ENCODE measurements around the gene AXIN1. TPM values are rescaled to one million over a fixed set of nuclear protein-coding genes. Genes with fewer than 3 reads are reported as not detected.

The AXIN1 gene
- total RNA-seq, 1 donor = 35.8 TPM

- H3K9me3 ChIP-seq (ENCODE audit: low read depth, low read length) = no peaks in the 10 kb centered on the region
- no peaks in the 10 kb centered on the region for H3K27me3 ChIP-seq (ENCODE audit: insufficient read depth, low read length)
- H3K4me3 ChIP-seq (ENCODE audit: low read length) = no peak overlapping the region
- no peaks in the 10 kb centered on the region for H3K4me1 ChIP-seq (ENCODE audit: insufficient read depth, low read length)
Measured at GRCh38 chr16:296806-297510, 55.6 kb downstream of the AXIN1 start.

GRCh38 chr16:296276-296675, 56.2 kb downstream of the AXIN1 start:
- Histone ChIP-seq H3K4me1 (ENCODE audit: insufficient read depth, low read length) (no peaks in the 10 kb centered on the region), H3K4me3 (ENCODE audit: low read length) (no peak overlapping the region), H3K9me3 (ENCODE audit: low read depth, low read length) (no peaks in the 10 kb centered on the region), H3K27me3 (ENCODE audit: insufficient read depth, low read length) (no peaks in the 10 kb centered on the region)

GRCh38 chr16:293043-293775, 59.3 kb downstream of the AXIN1 start:
- Histone ChIP-seq H3K27me3 (ENCODE audit: insufficient read depth, low read length) (no peaks in the 10 kb centered on the region), H3K4me1 (ENCODE audit: insufficient read depth, low read length) (no peaks in the 10 kb centered on the region), H3K9me3 (ENCODE audit: low read depth, low read length) (no peaks in the 10 kb centered on the region), H3K4me3 (ENCODE audit: low read length) (no peak overlapping the region)

GRCh38 chr16:291539-291938, 61.0 kb downstream of the AXIN1 start:
- no peaks in the 10 kb centered on the region for H3K9me3 ChIP-seq (ENCODE audit: low read depth, low read length)
- no peak overlapping the region for H3K4me3 ChIP-seq (ENCODE audit: low read length)
- no peaks in the 10 kb centered on the region for H3K4me1 ChIP-seq (ENCODE audit: insufficient read depth, low read length)
- no peaks in the 10 kb centered on the region for H3K27me3 ChIP-seq (ENCODE audit: insufficient read depth, low read length)

- Histone ChIP-seq H3K27me3 (ENCODE audit: insufficient read depth, low read length) (no peaks in the 10 kb centered on the region), H3K4me3 (ENCODE audit: low read length) (no peak overlapping the region), H3K9me3 (ENCODE audit: low read depth, low read length) (no peaks in the 10 kb centered on the region), H3K4me1 (ENCODE audit: insufficient read depth, low read length) (no peaks in the 10 kb centered on the region)
Measured at GRCh38 chr16:290681-291405, 61.7 kb downstream of the AXIN1 start.

GRCh38 chr16:290015-290680, 62.4 kb downstream of the AXIN1 start:
- Histone ChIP-seq H3K4me1 (ENCODE audit: insufficient read depth, low read length) (no peaks in the 10 kb centered on the region), H3K4me3 (ENCODE audit: low read length) (no peak overlapping the region), H3K9me3 (ENCODE audit: low read depth, low read length) (no peaks in the 10 kb centered on the region), H3K27me3 (ENCODE audit: insufficient read depth, low read length) (no peaks in the 10 kb centered on the region)

- Histone ChIP-seq H3K4me1 (ENCODE audit: insufficient read depth, low read length) (no peaks in the 10 kb centered on the region), H3K4me3 (ENCODE audit: low read length) (no peak overlapping the region), H3K9me3 (ENCODE audit: low read depth, low read length) (no peaks in the 10 kb centered on the region), H3K27me3 (ENCODE audit: insufficient read depth, low read length) (no peaks in the 10 kb centered on the region)
Measured at GRCh38 chr16:289395-289997, 63.0 kb downstream of the AXIN1 start.

GRCh38 chr16:287981-288920, 64.3 kb downstream of the AXIN1 start:
- H3K9me3 ChIP-seq (ENCODE audit: low read depth, low read length) = no peaks in the 10 kb centered on the region
- no peaks in the 10 kb centered on the region for H3K27me3 ChIP-seq (ENCODE audit: insufficient read depth, low read length)
- no peak overlapping the region for H3K4me3 ChIP-seq (ENCODE audit: low read length)
- H3K4me1 ChIP-seq (ENCODE audit: insufficient read depth, low read length) = no peaks in the 10 kb centered on the region

GRCh38 chr16:287298-287811, 65.2 kb downstream of the AXIN1 start:
- H3K27me3 ChIP-seq (ENCODE audit: insufficient read depth, low read length) = no peaks in the 10 kb centered on the region
- no peak overlapping the region for H3K4me3 ChIP-seq (ENCODE audit: low read length)
- no peaks in the 10 kb centered on the region for H3K4me1 ChIP-seq (ENCODE audit: insufficient read depth, low read length)
- H3K9me3 ChIP-seq (ENCODE audit: low read depth, low read length) = no peaks in the 10 kb centered on the region

- H3K9me3 ChIP-seq (ENCODE audit: low read depth, low read length) = no peaks in the 10 kb centered on the region
- no peaks in the 10 kb centered on the region for H3K27me3 ChIP-seq (ENCODE audit: insufficient read depth, low read length)
- no peak overlapping the region for H3K4me3 ChIP-seq (ENCODE audit: low read length)
- H3K4me1 ChIP-seq (ENCODE audit: insufficient read depth, low read length) = no peaks in the 10 kb centered on the region
Measured at GRCh38 chr16:286491-287297, 65.8 kb downstream of the AXIN1 start.

- H3K4me1 ChIP-seq (ENCODE audit: insufficient read depth, low read length) = no peaks in the 10 kb centered on the region
- H3K27me3 ChIP-seq (ENCODE audit: insufficient read depth, low read length) = peaks cover 3% of the 10 kb centered on the region
- H3K4me3 ChIP-seq (ENCODE audit: low read length) = no peak overlapping the region
- no peaks in the 10 kb centered on the region for H3K9me3 ChIP-seq (ENCODE audit: low read depth, low read length)
Measured at GRCh38 chr16:285146-286055, 67.1 kb downstream of the AXIN1 start.
